GM23248 (cell line): ENCODE measurements around the gene GHRL.

Experiments used
- EZH2 ChIP-seq: fragments of 200-600 bp; sonication (generic); IDR thresholded peaks from 2 replicates; pipeline ENCODE4 v1.6.1; 2018; ENCODE audit warnings: antibody characterized with exemption, mild to moderate bottlenecking; ENCODE audit not compliant: insufficient read depth, poor library complexity, severe bottlenecking
- EZH2phosphoT487 ChIP-seq: fragments of 200-600 bp; sonication (generic); IDR thresholded peaks from 2 replicates; pipeline ENCODE4 v1.6.1; 2018; ENCODE audit warnings: antibody characterized with exemption, moderate library complexity, mild to moderate bottlenecking, low read depth; ENCODE audit not compliant: insufficient read depth

- TF ChIP-seq EZH2 (no peak), EZH2phosphoT487 (no peak)
These were observed 45.4 kb upstream of the GHRL start for GRCh38 chr3:10338164-10338470.
